ENCODE data around the gene BIVM. TPM values are rescaled to one million over a fixed set of nuclear protein-coding genes. Genes with fewer than 3 reads are reported as not detected.

The BIVM gene
- total and polyA plus RNA-seq, 2 of the 4 experiments (the other 2 are of a cell fraction), result 7.2 to 12.2 TPM

DNA sequence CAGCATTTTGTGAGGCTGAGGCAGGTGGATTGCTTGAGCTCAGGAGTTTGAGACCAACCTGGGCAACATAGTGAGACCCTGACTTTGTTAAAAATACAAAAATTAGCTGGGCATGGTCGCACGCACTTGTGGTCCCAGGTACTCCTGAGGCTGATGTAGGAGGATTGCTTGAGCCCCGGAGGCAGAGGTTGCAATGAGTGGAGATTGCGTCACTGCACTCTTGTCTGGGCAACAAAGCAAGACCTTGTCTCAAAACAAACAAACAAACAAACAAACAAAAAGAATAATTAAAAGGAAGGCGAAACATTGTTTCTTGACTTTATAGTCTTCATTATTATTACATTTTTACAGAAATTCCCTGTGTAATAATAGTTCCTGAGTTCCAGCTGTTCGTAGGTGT, 15.9 kb downstream of the BIVM start:
- H2AK9ac ChIP-seq (replicated peaks; ENCODE audit: low read depth, low read length, poor library complexity), result no peak overlapping the region
- H3K14ac ChIP-seq (replicated peaks; ENCODE audit: low read depth, low read length), result no peak overlapping the region
- no peak overlapping the region for H2BK120ac ChIP-seq (ENCODE audit: low read depth, low read length)
- WGBS, 2 experiments (ENCODE audit: extremely low coverage in 2 of 2, insufficient read length in 1 of 2), result no CpG with 5 or more reads among the region's 6 CpGs
- dilution Hi-C loops (cut with HindIII; ENCODE audit: low sequenced_read_pairs, unreplicated experiment) (no loop called here), in situ Hi-C loops (cut with MboI; ENCODE audit: low sequenced_read_pairs) (no loop called here), intact Hi-C loops (cut with micrococcal nuclease) (no loop called here)
- no peak overlapping the region for H2AK5ac ChIP-seq (ENCODE audit: low read depth, low read length)
- peaks cover 23 to 34% of the 10 kb centered on the region in 2 experiments for H3K79me1 ChIP-seq (ENCODE audit: low read depth in 1 of 2, low read length in 2 of 2)
- H3K4ac ChIP-seq (ENCODE audit: low read depth, low read length), result no peak overlapping the region
- DNase-seq (no peak), ATAC-seq (ENCODE audit: low read depth) (no peak)
- no peak overlapping the region for H2AFZ ChIP-seq (replicated peaks; ENCODE audit: low read length, poor library complexity)
- no peak overlapping the region for H3K56ac ChIP-seq (ENCODE audit: extremely low read depth, insufficient read depth, low read length)
- BruUV-seq (replicated peaks), result no TSS peak
- H4K5ac ChIP-seq (ENCODE audit: low read depth, low read length), result no peak overlapping the region
- H2BK5ac ChIP-seq (ENCODE audit: low read depth, low read length, poor library complexity, severe bottlenecking), result no peak overlapping the region
- peaks cover 9% of the 10 kb centered on the region; the same call in 1 of the 2 replicates for H3K9me1 ChIP-seq (ENCODE audit: insufficient read depth, low read length)
- no peak overlapping the region for H3K9ac ChIP-seq (ENCODE audit: low read depth, low read length)
- H4K8ac ChIP-seq (ENCODE audit: low read depth in 2 of 2, low read length in 2 of 2), result no peak overlapping the region
- H2BK15ac ChIP-seq (ENCODE audit: low read depth, low read length), result no peak overlapping the region
- no peak overlapping the region for H3K27ac ChIP-seq (ENCODE audit: insufficient read depth, low read length)
- H3K4me3 ChIP-seq (ENCODE audit: insufficient read depth, low read depth, low read length), result no peak overlapping the region
- H3K4me2 ChIP-seq (ENCODE audit: low read depth, low read length), result no peak overlapping the region
- H4K20me1 ChIP-seq (ENCODE audit: insufficient read depth, low read length), result no peaks in the 10 kb centered on the region
- peak; percentile 40 for TF ChIP-seq CEBPB (IDR thresholded peaks at IDR 0.05; ENCODE audit: low read depth, low read length)
- no peak for TF ChIP-seq RFX5 (IDR thresholded peaks at IDR 0.05; ENCODE audit: low read depth, low read length)
- TF ChIP-seq RAD21 (IDR thresholded peaks at IDR 0.05; ENCODE audit: low read length), result no peak
- H3K9me3 ChIP-seq (ENCODE audit: control insufficient read depth, insufficient read depth, low read length), result 0 out of 2 replicates have a peak, but pooled peaks cover 3% of the 10 kb centered on the region
- H4K91ac ChIP-seq (ENCODE audit: insufficient read depth, low read depth, low read length), result no peak overlapping the region
- no peak overlapping the region for H2BK20ac ChIP-seq (ENCODE audit: low read depth, low read length)
- H3K18ac ChIP-seq (ENCODE audit: low read depth, low read length), result no peak overlapping the region
- H3K4me1 ChIP-seq (ENCODE audit: control insufficient read depth, insufficient read depth, low read length), result peaks cover 4% of the 10 kb centered on the region
- no peaks in the 10 kb centered on the region for H3K27me3 ChIP-seq (ENCODE audit: control insufficient read depth, insufficient read depth, low read length)
- H3K36me3 ChIP-seq (ENCODE audit: control insufficient read depth, insufficient read depth, low read length), result peaks cover 5% of the 10 kb centered on the region; the same call in 1 of the 2 replicates
- POLR2A ChIA-PET (ENCODE audit: unreplicated experiment), result no interaction called here
- no peak overlapping the region for H3K23ac ChIP-seq (ENCODE audit: low read depth, low read length)
- CTCF ChIA-PET, result no interaction called here
